Kidney (tissue), 14 donors: ENCODE results near the gene WDR64. TPM values are rescaled to one million over a fixed set of nuclear protein-coding genes. Genes with fewer than 3 reads are reported as not detected.

Experiments
- DNase-seq, 5 donors: peaks; one replicate each; pipeline ENCODE4 v3.0.0-alpha.2; 2013 to 2020
- FAIRE-seq: peaks from 2 replicates; lab custom pipeline; 2012; peaks lifted over from hg19 to GRCh38; lab: Jason Lieb, UNC
- H3K27ac ChIP-seq, 2 donors: one replicate each; pipeline ENCODE4 v1.7.0; 2013; ENCODE audit warnings: low read depth in 2 of 2, low read length in 2 of 2, inconsistent platforms in 1 of 2
- H3K27me3 ChIP-seq: one replicate; pipeline ENCODE4 v1.7.1; 2013; ENCODE audit warnings: low read length, inconsistent platforms; ENCODE audit not compliant: control insufficient read depth, insufficient read depth
- H3K36me3 ChIP-seq, 3 donors: one replicate each; pipeline versions ENCODE4 v1.7.0 to v1.7.1; 2013; ENCODE audit warnings: low read length in 3 of 3, control low read depth in 1 of 3, inconsistent platforms in 1 of 3; ENCODE audit not compliant: insufficient read depth in 3 of 3, control insufficient read depth in 2 of 3
- H3K4me1 ChIP-seq, 3 donors: one replicate each; pipeline versions ENCODE4 v1.7.0 to v1.7.1; 2013; ENCODE audit warnings: low read length in 3 of 3, inconsistent platforms in 1 of 3, low read depth in 1 of 3; ENCODE audit not compliant: control insufficient read depth in 2 of 3, insufficient read depth in 2 of 3
- H3K4me3 ChIP-seq, 3 donors: one replicate each; pipeline versions ENCODE4 v1.7.0 to v1.8.1; 2013; ENCODE audit warnings: low read length in 3 of 3, control low read depth in 1 of 3, inconsistent platforms in 1 of 3
- H3K9ac ChIP-seq, 3 donors: one replicate each; pipeline versions ENCODE4 v1.7.0 to v1.7.1; 2013; ENCODE audit warnings: low read length in 3 of 3, control low read depth in 1 of 3, inconsistent platforms in 1 of 3
- H3K9me3 ChIP-seq, 3 donors: one replicate each; pipeline versions ENCODE4 v1.7.0 to v1.7.1; 2013; ENCODE audit warnings: low read length in 3 of 3, control low read depth in 1 of 3, inconsistent platforms in 1 of 3; ENCODE audit not compliant: control insufficient read depth in 2 of 3, insufficient read depth in 1 of 3
- intact Hi-C: fragments of 100-400 bp; cut with DNase I; formaldehyde crosslinking; loops from one replicate; pipeline ENCODE4 v1.11.1; 2022
- polyA plus RNA-seq: library from polyadenylated mRNA; stranded (reverse); fragments of 350-450 nt; fragmentation: Illumina TruSeq; extraction: RNeasy Lipid Tissue Mini Kit (QIAGEN cat#74804); gene quantifications from one replicate; pipeline ENCODE4 v1.2.3, GENCODE V29; 2014; ENCODE audit warnings: low read depth, low replicate concordance; ENCODE audit not compliant: insufficient read depth
- total RNA-seq: library from RNA; stranded (reverse); fragmentation: NEBNext Ultra II Directional; extraction: Animal tissue kit (Norgen Biotek cat#: 25700); gene quantifications from one replicate; pipeline ENCODE4 v1.2.1, GENCODE V29; 2021
- TF ChIP-seq, protein P1 (sequence below): IDR thresholded peaks from 3 replicates; pipeline ENCODE4 v1.5.1; 2012; ENCODE audit warnings: mild to moderate bottlenecking, moderate library complexity, borderline replicate concordance; ENCODE audit not compliant: insufficient read depth; ENCODE audit errors: extremely low read depth
- donor health status: control.
- donor health status: control.
- donor health status: control.
- donor health status: control.
- donor health status: control.
- donor health status: DM: yes; HTN: yes; CAD: no.
- donor health status: Normal renal cell carcinoma (clear cell type).

The WDR64 gene
- total and polyA plus RNA-seq, 2 donors from 2014 or later = not detected

DNA sequence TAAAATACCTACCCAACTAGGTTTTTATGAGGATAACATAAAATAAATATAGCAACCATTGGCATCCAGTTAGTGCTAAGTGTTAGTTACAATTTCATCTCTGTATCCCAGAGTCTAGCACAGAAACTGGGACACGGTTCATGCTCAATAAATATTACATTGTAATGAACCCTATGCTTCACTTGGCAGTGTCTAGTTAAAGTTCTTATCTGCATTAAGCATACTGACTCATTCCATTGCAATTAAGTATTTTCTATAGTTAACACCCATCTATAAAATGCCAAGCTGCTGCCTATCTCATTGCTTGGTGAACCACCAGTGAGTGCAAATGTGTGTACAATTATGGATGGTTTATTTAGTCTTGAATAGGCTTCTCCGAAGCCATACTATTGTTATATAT, 27.1 kb upstream of the WDR64 start:
- peaks cover 0 to 7% (median 0%) of the 10 kb centered on the region in 3 donors for H3K4me1 ChIP-seq
- no peak overlapping the region for H3K4me3 ChIP-seq
- intact Hi-C loops = loop anchor here (10.0 kb wide), 1 partner anchor 90 kb away; the partner anchor contains the start of gene KMO
- no peak overlapping the region for H3K9ac ChIP-seq
- H3K27ac ChIP-seq = no peak overlapping the region
- no peak for FAIRE-seq
- no peaks in the 10 kb centered on the region for H3K36me3 ChIP-seq
- TF ChIP-seq, protein P1, sequence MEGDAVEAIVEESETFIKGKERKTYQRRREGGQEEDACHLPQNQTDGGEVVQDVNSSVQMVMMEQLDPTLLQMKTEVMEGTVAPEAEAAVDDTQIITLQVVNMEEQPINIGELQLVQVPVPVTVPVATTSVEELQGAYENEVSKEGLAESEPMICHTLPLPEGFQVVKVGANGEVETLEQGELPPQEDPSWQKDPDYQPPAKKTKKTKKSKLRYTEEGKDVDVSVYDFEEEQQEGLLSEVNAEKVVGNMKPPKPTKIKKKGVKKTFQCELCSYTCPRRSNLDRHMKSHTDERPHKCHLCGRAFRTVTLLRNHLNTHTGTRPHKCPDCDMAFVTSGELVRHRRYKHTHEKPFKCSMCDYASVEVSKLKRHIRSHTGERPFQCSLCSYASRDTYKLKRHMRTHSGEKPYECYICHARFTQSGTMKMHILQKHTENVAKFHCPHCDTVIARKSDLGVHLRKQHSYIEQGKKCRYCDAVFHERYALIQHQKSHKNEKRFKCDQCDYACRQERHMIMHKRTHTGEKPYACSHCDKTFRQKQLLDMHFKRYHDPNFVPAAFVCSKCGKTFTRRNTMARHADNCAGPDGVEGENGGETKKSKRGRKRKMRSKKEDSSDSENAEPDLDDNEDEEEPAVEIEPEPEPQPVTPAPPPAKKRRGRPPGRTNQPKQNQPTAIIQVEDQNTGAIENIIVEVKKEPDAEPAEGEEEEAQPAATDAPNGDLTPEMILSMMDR = no peak
- no peaks in the 10 kb centered on the region for H3K27me3 ChIP-seq
- no peak for DNase-seq
- H3K9me3 ChIP-seq = no peaks in the 10 kb centered on the region

DNA sequence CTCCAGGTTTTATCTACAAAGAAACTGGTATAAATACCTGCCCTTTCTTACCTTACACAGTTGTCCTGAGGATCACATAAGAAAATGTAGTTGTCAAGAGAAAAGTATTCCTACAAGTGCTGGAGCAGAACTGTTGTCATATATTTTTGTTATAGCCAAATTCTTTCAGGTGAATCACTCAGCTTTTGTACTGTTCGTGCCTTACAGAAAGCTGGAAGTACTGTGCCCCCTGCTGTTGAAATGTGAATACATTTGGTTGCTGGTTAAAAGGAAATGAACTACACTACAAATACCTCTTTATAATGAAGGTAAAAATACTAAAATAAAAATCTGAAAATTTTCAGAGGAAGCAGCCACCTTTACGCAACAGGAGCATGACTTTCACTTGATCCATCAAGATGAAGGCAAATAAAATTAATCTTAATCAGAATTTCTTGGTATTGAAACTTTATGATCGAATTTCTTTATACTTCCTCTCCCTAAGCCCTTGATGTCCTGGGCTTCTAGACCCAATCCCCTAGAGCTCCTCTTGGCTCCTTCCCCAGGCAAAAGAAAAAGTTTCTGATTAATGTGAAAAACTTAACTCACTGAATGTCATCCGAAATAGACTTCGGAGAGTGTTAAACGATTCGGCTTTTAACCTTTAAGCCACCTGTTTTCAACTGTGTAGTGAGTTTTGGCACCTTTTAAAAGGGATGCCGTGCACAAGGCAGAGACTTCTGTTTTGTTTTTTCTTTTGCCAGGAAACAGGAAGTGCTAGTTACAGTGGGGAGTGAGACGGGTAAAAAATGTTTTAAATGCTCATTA, 24.4 kb upstream of the WDR64 start:
- Histone ChIP-seq H3K9me3 (no peaks in the 10 kb centered on the region), H3K27me3 (no peaks in the 10 kb centered on the region), H3K9ac (no peak overlapping the region), H3K36me3 (no peaks in the 10 kb centered on the region), H3K4me1 (no peaks in the 10 kb centered on the region), H3K27ac (no peak overlapping the region), H3K4me3 (no peak overlapping the region)
- TF ChIP-seq, protein P1 = peak; percentile 41
- intact Hi-C loops = loop anchor here (10.0 kb wide), 1 partner anchor 93 kb away; the partner anchor contains the start of gene KMO
- DNase-seq = peak in 2 of 5 donors; percentile 51 to 70
- peak; percentile 73 for FAIRE-seq

DNA sequence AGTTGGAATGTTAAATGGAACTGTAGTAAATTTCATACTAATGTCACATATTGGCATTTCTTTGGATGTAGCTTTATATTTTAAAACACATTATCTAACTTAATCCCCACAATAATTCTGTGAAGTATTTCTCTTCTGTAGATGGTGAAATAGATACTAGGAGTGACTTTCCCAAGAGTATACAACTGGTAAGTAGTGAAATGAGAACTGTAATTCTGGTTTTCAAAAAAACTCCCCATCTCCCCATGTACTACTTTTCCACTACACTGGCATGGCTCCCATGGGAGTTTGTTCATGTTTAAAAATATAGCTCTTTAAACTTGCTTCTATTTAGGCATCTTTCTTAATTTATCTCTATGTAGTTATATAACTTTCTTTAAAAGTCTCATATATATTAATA, 22.1 kb upstream of the WDR64 start:
- Histone ChIP-seq H3K4me1 (no peaks in the 10 kb centered on the region), H3K9me3 (no peaks in the 10 kb centered on the region), H3K9ac (no peak overlapping the region), H3K4me3 (no peak overlapping the region), H3K27me3 (no peaks in the 10 kb centered on the region), H3K36me3 (no peaks in the 10 kb centered on the region), H3K27ac (no peak overlapping the region)
- TF ChIP-seq, protein P1 = no peak
- no peak for DNase-seq
- no peak for FAIRE-seq
- intact Hi-C loops = no loop called here
